Measurements from ENCODE around the gene CFI.

CFI gene

GRCh38 chr4:109730619-109731545, 70.9 kb downstream of the CFI start:
- no peak for DNase-seq (ENCODE audit: low read depth)

- peak; percentile 76 for DNase-seq (ENCODE audit: low read depth)
These were observed 71.8 kb downstream of the CFI start, which contains the start of gene PLA2G12A for GRCh38 chr4:109729718-109730618. Gene PLA2G12A, minus strand, starts transcription at chr4:109730070. Its CDS starts 261 bp downstream, at chr4:109729809.

GRCh38 chr4:109729117-109729717, 72.6 kb downstream of the CFI start:
- no peak for DNase-seq (ENCODE audit: low read depth)

- DNase-seq (ENCODE audit: low read depth), result no peak
These were observed 73.4 kb downstream of the CFI start for GRCh38 chr4:109728385-109728784.

- DNase-seq (ENCODE audit: low read depth), result no peak
These were observed 78.7 kb downstream of the CFI start for GRCh38 chr4:109723110-109723509.

- DNase-seq (ENCODE audit: low read depth), result no peak
These were observed 79.4 kb downstream of the CFI start for GRCh38 chr4:109722357-109722756.

GRCh38 chr4:109721033-109721432, 80.8 kb downstream of the CFI start:
- DNase-seq (ENCODE audit: low read depth), result no peak

- no peak for DNase-seq (ENCODE audit: low read depth)
These were observed 82.2 kb downstream of the CFI start for GRCh38 chr4:109719604-109720003.

- DNase-seq (ENCODE audit: low read depth), result no peak
These were observed 83.0 kb downstream of the CFI start for GRCh38 chr4:109718759-109719158.

GRCh38 chr4:109713500-109713899, 88.3 kb downstream of the CFI start:
- no peak for DNase-seq (ENCODE audit: low read depth)

GRCh38 chr4:109708990-109709389, 92.8 kb downstream of the CFI start:
- no peak for DNase-seq (ENCODE audit: low read depth)

GRCh38 chr4:109708435-109708834, 93.4 kb downstream of the CFI start:
- DNase-seq (ENCODE audit: low read depth), result no peak

- no peak for DNase-seq (ENCODE audit: low read depth)
These were observed 98.0 kb downstream of the CFI start for GRCh38 chr4:109703664-109704361.

GRCh38 chr4:109702950-109703663, 98.7 kb downstream of the CFI start, which contains the start of gene CASP6:
Gene CASP6, minus strand, starts transcription at chr4:109703445. Its CDS starts 50 bp downstream, at chr4:109703395.
- peak; percentile 67 for DNase-seq (ENCODE audit: low read depth)

- no peak for DNase-seq (ENCODE audit: low read depth)
These were observed 100.0 kb downstream of the CFI start for GRCh38 chr4:109701566-109702410.

GRCh38 chr4:109699553-109700225, 102.1 kb downstream of the CFI start:
- DNase-seq (ENCODE audit: low read depth), result no peak

GRCh38 chr4:109698656-109699055, 103.1 kb downstream of the CFI start:
- DNase-seq (ENCODE audit: low read depth), result no peak

GRCh38 chr4:109691411-109691920, 110.3 kb downstream of the CFI start:
- DNase-seq (ENCODE audit: low read depth), result no peak
